ENCODE data around the gene CTDSPL. TPM values are rescaled to one million over a fixed set of nuclear protein-coding genes. Genes with fewer than 3 reads are reported as not detected.

Gene CTDSPL
- total RNA-seq, 2 donors from 2014 or later, result 75.0 to 76.7 TPM

- no peak for TF ChIP-seq CTCF (IDR thresholded peaks at IDR 0.05)
- no peak overlapping the region for H3K4me3 ChIP-seq
- no peak overlapping the region for H3K27ac ChIP-seq
- no peaks in the 10 kb centered on the region for H3K36me3 ChIP-seq
- intact Hi-C loops (cut with DNase I), result no loop called here
- no peaks in the 10 kb centered on the region for H3K9me3 ChIP-seq
- no peak overlapping the region for H3K9ac ChIP-seq (ENCODE audit: low read depth in 2 of 2, low read length in 2 of 2)
- peaks cover 7% of the 10 kb centered on the region for H3K4me1 ChIP-seq
- no peaks in the 10 kb centered on the region for H3K27me3 ChIP-seq
- no peak for DNase-seq
Observed at GRCh38 chr3:37913522-37913921, 51.8 kb downstream of the CTDSPL start.

- DNase-seq, result no peak
- no peak overlapping the region for H3K27ac ChIP-seq
- intact Hi-C loops (cut with DNase I), result no loop called here
- no peaks in the 10 kb centered on the region for H3K4me1 ChIP-seq
- H3K4me3 ChIP-seq, result no peak overlapping the region
- no peak for TF ChIP-seq CTCF (IDR thresholded peaks at IDR 0.05)
- no peaks in the 10 kb centered on the region for H3K9me3 ChIP-seq
- no peaks in the 10 kb centered on the region for H3K36me3 ChIP-seq
- H3K27me3 ChIP-seq, result no peaks in the 10 kb centered on the region
- no peak overlapping the region for H3K9ac ChIP-seq (ENCODE audit: low read depth in 2 of 2, low read length in 2 of 2)
Observed at GRCh38 chr3:37916685-37917084, 55.0 kb downstream of the CTDSPL start.

GRCh38 chr3:37918627-37919026 lies 56.9 kb downstream of the CTDSPL start:
- Histone ChIP-seq H3K4me1 (no peaks in the 10 kb centered on the region), H3K27me3 (no peaks in the 10 kb centered on the region), H3K36me3 (no peaks in the 10 kb centered on the region), H3K27ac (no peak overlapping the region), H3K4me3 (no peak overlapping the region), H3K9ac (ENCODE audit: low read depth in 2 of 2, low read length in 2 of 2) (no peak overlapping the region), H3K9me3 (no peaks in the 10 kb centered on the region)
- TF ChIP-seq CTCF (IDR thresholded peaks at IDR 0.05), result no peak
- intact Hi-C loops (cut with DNase I), result no loop called here
- DNase-seq, result no peak

GRCh38 chr3:37920156-37920699 lies 58.5 kb downstream of the CTDSPL start:
- peaks cover 4% of the 10 kb centered on the region for H3K4me1 ChIP-seq
- no peaks in the 10 kb centered on the region for H3K36me3 ChIP-seq
- intact Hi-C loops (cut with DNase I), result no loop called here
- no peak for TF ChIP-seq CTCF (IDR thresholded peaks at IDR 0.05)
- no peaks in the 10 kb centered on the region for H3K9me3 ChIP-seq
- no peak overlapping the region for H3K27ac ChIP-seq
- no peak overlapping the region for H3K9ac ChIP-seq (ENCODE audit: low read depth in 2 of 2, low read length in 2 of 2)
- H3K27me3 ChIP-seq, result no peaks in the 10 kb centered on the region
- no peak for DNase-seq
- no peak overlapping the region for H3K4me3 ChIP-seq

- H3K27ac ChIP-seq, result no peak overlapping the region
- no peaks in the 10 kb centered on the region for H3K27me3 ChIP-seq
- H3K4me1 ChIP-seq, result peaks cover 4% of the 10 kb centered on the region
- no peaks in the 10 kb centered on the region for H3K36me3 ChIP-seq
- H3K9me3 ChIP-seq, result no peaks in the 10 kb centered on the region
- no peak for DNase-seq
- intact Hi-C loops (cut with DNase I), result no loop called here
- H3K4me3 ChIP-seq, result no peak overlapping the region
- no peak for TF ChIP-seq CTCF (IDR thresholded peaks at IDR 0.05)
- no peak overlapping the region for H3K9ac ChIP-seq (ENCODE audit: low read depth in 2 of 2, low read length in 2 of 2)
Observed at GRCh38 chr3:37921025-37921424, 59.3 kb downstream of the CTDSPL start.
